Measurements from ENCODE around the gene YPEL2. TPM values are rescaled to one million over a fixed set of nuclear protein-coding genes. Genes with fewer than 3 reads are reported as not detected.

Gene YPEL2
- total and polyA plus RNA-seq, 4 donors: 7.8 to 47.0 (median 11.4) TPM

DNA sequence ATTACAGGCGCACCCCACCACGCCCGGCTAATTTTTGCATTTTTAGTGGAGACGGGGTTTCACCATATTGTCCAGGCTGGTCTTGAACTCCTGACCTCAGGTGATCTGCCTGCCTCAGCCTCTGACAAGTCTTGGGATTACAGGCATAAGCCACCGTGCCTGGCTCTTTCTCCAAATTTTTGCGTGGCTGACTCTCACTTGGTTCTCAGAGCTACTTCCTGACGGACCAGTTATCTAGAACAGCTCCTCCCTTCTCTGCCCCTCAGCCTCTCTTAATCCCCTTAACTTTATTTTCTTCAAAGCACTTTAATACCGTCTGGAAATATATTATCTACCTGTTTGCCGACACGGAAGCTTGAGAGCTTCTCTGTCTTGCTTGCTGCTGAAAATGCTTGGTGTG, 4.2 kb downstream of the YPEL2 start:
- no peak overlapping the region for H3K9ac ChIP-seq (ENCODE audit: insufficient read depth in 1 of 2, low read length in 2 of 2)
- peaks cover 5 to 28% (median 21%) of the 10 kb centered on the region in 5 donors for H3K4me1 ChIP-seq (ENCODE audit: control insufficient read depth in 5 of 5, insufficient read depth in 5 of 5, low read length in 5 of 5)
- DNase-seq: no peak
- H3K27ac ChIP-seq (ENCODE audit: low read depth in 1 of 2, low read length in 1 of 2): peak overlapping the region in 1 of 2 donors; percentile 64
- WGBS, 2 donors: 81 to 89% methylated on average over 10 of the region's 10 CpGs
- H3K4me3 ChIP-seq: no peak overlapping the region
- no peak for ATAC-seq (ENCODE audit: insufficient read depth, low FRiP score)
- H3K9me3 ChIP-seq (ENCODE audit: control insufficient read depth in 4 of 4, insufficient read depth in 3 of 4, low read length in 3 of 4): no peaks in the 10 kb centered on the region
- TF ChIP-seq, protein P1, sequence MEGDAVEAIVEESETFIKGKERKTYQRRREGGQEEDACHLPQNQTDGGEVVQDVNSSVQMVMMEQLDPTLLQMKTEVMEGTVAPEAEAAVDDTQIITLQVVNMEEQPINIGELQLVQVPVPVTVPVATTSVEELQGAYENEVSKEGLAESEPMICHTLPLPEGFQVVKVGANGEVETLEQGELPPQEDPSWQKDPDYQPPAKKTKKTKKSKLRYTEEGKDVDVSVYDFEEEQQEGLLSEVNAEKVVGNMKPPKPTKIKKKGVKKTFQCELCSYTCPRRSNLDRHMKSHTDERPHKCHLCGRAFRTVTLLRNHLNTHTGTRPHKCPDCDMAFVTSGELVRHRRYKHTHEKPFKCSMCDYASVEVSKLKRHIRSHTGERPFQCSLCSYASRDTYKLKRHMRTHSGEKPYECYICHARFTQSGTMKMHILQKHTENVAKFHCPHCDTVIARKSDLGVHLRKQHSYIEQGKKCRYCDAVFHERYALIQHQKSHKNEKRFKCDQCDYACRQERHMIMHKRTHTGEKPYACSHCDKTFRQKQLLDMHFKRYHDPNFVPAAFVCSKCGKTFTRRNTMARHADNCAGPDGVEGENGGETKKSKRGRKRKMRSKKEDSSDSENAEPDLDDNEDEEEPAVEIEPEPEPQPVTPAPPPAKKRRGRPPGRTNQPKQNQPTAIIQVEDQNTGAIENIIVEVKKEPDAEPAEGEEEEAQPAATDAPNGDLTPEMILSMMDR (IDR thresholded peaks at IDR 0.05; ENCODE audit: control extremely low read depth, extremely low read depth): no peak
- H3K36me3 ChIP-seq (ENCODE audit: control insufficient read depth in 4 of 4, insufficient read depth in 4 of 4, low read length in 4 of 4): peaks cover 0 to 3% (median 1%) of the 10 kb centered on the region in 4 donors
- H3K27me3 ChIP-seq (ENCODE audit: control insufficient read depth in 3 of 3, insufficient read depth in 3 of 3, low read length in 2 of 3): no peaks in the 10 kb centered on the region

DNA sequence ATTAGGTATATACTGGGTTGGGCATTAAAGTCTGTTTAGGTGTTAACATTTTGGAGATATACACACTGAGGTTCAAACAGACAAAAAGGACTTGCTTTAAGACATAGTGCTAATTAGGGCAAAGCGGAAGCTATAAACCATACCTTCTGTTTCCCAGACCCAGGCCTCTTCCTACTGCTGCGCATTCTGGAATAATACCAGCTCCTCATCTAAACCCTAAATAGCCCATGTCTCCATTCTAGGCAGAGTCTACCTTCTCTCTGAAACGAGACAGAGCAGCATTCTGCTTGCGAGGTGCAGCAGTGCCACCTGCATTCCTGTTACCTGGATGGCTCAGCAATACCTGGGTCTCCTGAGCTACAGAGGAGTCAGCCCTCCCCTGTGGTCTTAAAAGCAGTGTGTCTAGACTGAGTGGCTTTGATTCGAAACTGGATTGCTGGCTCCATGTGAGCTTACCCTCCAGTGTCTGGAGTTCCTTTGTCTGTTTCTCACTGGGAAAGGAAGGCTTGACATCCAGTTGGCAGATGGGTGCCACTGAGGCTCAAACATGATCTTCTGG, 6.4 kb downstream of the YPEL2 start:
- Histone ChIP-seq H3K9me3 (ENCODE audit: control insufficient read depth in 4 of 4, insufficient read depth in 3 of 4, low read length in 3 of 4) (no peaks in the 10 kb centered on the region), H3K27me3 (ENCODE audit: control insufficient read depth in 3 of 3, insufficient read depth in 3 of 3, low read length in 2 of 3) (no peaks in the 10 kb centered on the region), H3K4me1 (ENCODE audit: control insufficient read depth in 5 of 5, insufficient read depth in 5 of 5, low read length in 5 of 5) (peaks cover 4 to 32% (median 19%) of the 10 kb centered on the region in 5 donors), H3K27ac (ENCODE audit: low read depth in 1 of 2, low read length in 1 of 2) (no peak overlapping the region), H3K9ac (ENCODE audit: insufficient read depth in 1 of 2, low read length in 2 of 2) (no peak overlapping the region), H3K36me3 (ENCODE audit: control insufficient read depth in 4 of 4, insufficient read depth in 4 of 4, low read length in 4 of 4) (peaks cover 0 to 3% (median 1%) of the 10 kb centered on the region in 4 donors), H3K4me3 (no peak overlapping the region)
- no peak for DNase-seq
- WGBS, 2 donors: 80 to 87% methylated on average over 5 of the region's 5 CpGs
- no peak for ATAC-seq (ENCODE audit: insufficient read depth, low FRiP score)
- TF ChIP-seq, protein P1 (IDR thresholded peaks at IDR 0.05; ENCODE audit: control extremely low read depth, extremely low read depth): no peak

DNA sequence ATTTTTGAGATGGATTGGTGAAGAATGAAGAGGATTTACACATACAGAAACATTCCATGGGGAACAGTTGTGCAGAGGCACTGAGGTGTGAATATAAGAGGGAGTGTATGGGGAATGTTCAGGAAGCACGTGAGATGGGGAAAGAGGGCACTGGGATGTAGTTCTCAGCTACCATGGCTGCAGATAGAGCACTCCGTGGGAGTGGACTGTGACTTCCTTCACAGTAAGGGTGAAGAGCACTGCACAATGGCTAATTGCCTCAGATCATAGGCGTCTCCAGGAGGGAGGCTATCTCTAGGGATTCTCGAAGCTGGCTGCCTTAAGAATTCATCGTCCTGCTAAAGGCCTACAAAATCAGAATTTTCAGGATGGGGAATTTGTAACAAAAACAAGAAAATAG, 7.0 kb downstream of the YPEL2 start:
- Histone ChIP-seq H3K9ac (ENCODE audit: insufficient read depth in 1 of 2, low read length in 2 of 2) (no peak overlapping the region), H3K27me3 (ENCODE audit: control insufficient read depth in 3 of 3, insufficient read depth in 3 of 3, low read length in 2 of 3) (no peaks in the 10 kb centered on the region), H3K4me3 (no peak overlapping the region), H3K27ac (ENCODE audit: low read depth in 1 of 2, low read length in 1 of 2) (no peak overlapping the region), H3K9me3 (ENCODE audit: control insufficient read depth in 4 of 4, insufficient read depth in 3 of 4, low read length in 3 of 4) (no peaks in the 10 kb centered on the region), H3K4me1 (ENCODE audit: control insufficient read depth in 5 of 5, insufficient read depth in 5 of 5, low read length in 5 of 5) (peaks cover 4 to 32% (median 16%) of the 10 kb centered on the region in 5 donors), H3K36me3 (ENCODE audit: control insufficient read depth in 4 of 4, insufficient read depth in 4 of 4, low read length in 4 of 4) (peaks cover 0 to 3% (median 1%) of the 10 kb centered on the region in 4 donors)
- TF ChIP-seq, protein P1 (IDR thresholded peaks at IDR 0.05; ENCODE audit: control extremely low read depth, extremely low read depth): no peak
- WGBS, 2 donors: 84 to 86% methylated on average over 5 of the region's 5 CpGs
- no peak for ATAC-seq (ENCODE audit: insufficient read depth, low FRiP score)
- no peak for DNase-seq

DNA sequence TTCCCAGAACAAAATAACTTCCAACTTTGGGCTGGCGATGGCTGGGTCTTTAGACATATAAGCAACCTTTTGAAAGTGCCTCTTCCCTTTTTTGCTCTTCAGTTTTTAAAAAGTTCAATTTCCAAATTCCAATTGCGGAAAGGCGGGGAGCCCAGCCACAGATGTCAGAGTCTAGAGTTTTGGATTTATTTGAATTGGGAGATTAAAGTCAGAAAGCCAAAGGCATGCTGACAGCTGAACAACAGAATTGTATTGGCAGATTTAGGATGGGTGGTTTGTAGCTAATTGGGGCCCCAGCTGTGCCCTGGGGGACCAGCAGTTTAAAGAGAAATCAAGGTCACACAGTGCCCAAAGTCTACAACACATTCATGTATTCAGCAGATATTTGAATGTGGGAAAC, 10.5 kb downstream of the YPEL2 start:
- TF ChIP-seq, protein P1 (IDR thresholded peaks at IDR 0.05; ENCODE audit: control extremely low read depth, extremely low read depth): no peak
- no peak overlapping the region for H3K9ac ChIP-seq (ENCODE audit: insufficient read depth in 1 of 2, low read length in 2 of 2)
- 72 to 89% methylated on average over 3 of the region's 3 CpGs for WGBS, 2 donors
- H3K9me3 ChIP-seq (ENCODE audit: control insufficient read depth in 4 of 4, insufficient read depth in 3 of 4, low read length in 3 of 4): no peaks in the 10 kb centered on the region
- no peak overlapping the region for H3K4me3 ChIP-seq
- H3K36me3 ChIP-seq (ENCODE audit: control insufficient read depth in 4 of 4, insufficient read depth in 4 of 4, low read length in 4 of 4): peaks cover 0 to 3% (median 1%) of the 10 kb centered on the region in 4 donors
- no peaks in the 10 kb centered on the region for H3K27me3 ChIP-seq (ENCODE audit: control insufficient read depth in 3 of 3, insufficient read depth in 3 of 3, low read length in 2 of 3)
- no peak for DNase-seq
- H3K4me1 ChIP-seq (ENCODE audit: control insufficient read depth in 5 of 5, insufficient read depth in 5 of 5, low read length in 5 of 5): peaks cover 0 to 37% (median 0%) of the 10 kb centered on the region in 5 donors
- no peak for ATAC-seq (ENCODE audit: insufficient read depth, low FRiP score)
- no peak overlapping the region for H3K27ac ChIP-seq (ENCODE audit: low read depth in 1 of 2, low read length in 1 of 2)

All from lung (tissue), 12 donors.